ENCODE results near the gene MAST1. TPM values are rescaled to one million over a fixed set of nuclear protein-coding genes. Genes with fewer than 3 reads are reported as not detected.

MAST1 gene
- total RNA-seq, 6 experiments from 2014 or later, result 0.09 to 0.34 (median 0.26) TPM; not detected in 3

GRCh38 chr19:12833418-12833737, 4.9 kb upstream of the MAST1 start:
- peaks cover 39% of the 10 kb centered on the region for H3K27me3 Mint-ChIP-seq (ENCODE audit: insufficient read depth)
- TF ChIP-seq CTCF (IDR thresholded peaks at IDR 0.05), result no peak
- H3K4me3 Mint-ChIP-seq, result peak overlapping the region; percentile 5; the same call in 1 of the 2 replicates
- no peak for DNase-seq
- peaks cover 17% of the 10 kb centered on the region; the same call in 1 of the 2 replicates for H3K4me1 Mint-ChIP-seq (ENCODE audit: low read depth)
- H3K27ac Mint-ChIP-seq, result no peak overlapping the region
- H3K9me3 Mint-ChIP-seq, result no peaks in the 10 kb centered on the region
- no peaks in the 10 kb centered on the region for H3K36me3 Mint-ChIP-seq (ENCODE audit: low read depth)

- no peak overlapping the region for H3K4me3 Mint-ChIP-seq
- H3K27me3 Mint-ChIP-seq (ENCODE audit: insufficient read depth), result peaks cover 42% of the 10 kb centered on the region
- peaks cover 17% of the 10 kb centered on the region; the same call in 1 of the 2 replicates for H3K4me1 Mint-ChIP-seq (ENCODE audit: low read depth)
- no peaks in the 10 kb centered on the region for H3K36me3 Mint-ChIP-seq (ENCODE audit: low read depth)
- H3K27ac Mint-ChIP-seq, result no peak overlapping the region
- no peaks in the 10 kb centered on the region for H3K9me3 Mint-ChIP-seq
- no peak for TF ChIP-seq CTCF (IDR thresholded peaks at IDR 0.05)
- DNase-seq, result no peak
Observed at GRCh38 chr19:12833738-12834565, 4.4 kb upstream of the MAST1 start.

- no peak within 1 kb of the TSS; the same call in 1 of the 2 replicates for H3K4me3 Mint-ChIP-seq
- no peaks in the 10 kb centered on the region for H3K36me3 Mint-ChIP-seq (ENCODE audit: low read depth)
- H3K27ac Mint-ChIP-seq, result no peak within 1 kb of the TSS
- TF ChIP-seq CTCF (IDR thresholded peaks at IDR 0.05), result no peak
- H3K27me3 Mint-ChIP-seq (ENCODE audit: insufficient read depth), result peaks cover 48% of the 10 kb centered on the region
- H3K4me1 Mint-ChIP-seq (ENCODE audit: low read depth), result peaks cover 17% of the 10 kb centered on the region; the same call in 1 of the 2 replicates
- DNase-seq, result no peak
- H3K9me3 Mint-ChIP-seq, result no peaks in the 10 kb centered on the region
Observed at GRCh38 chr19:12834566-12834943, 3.8 kb upstream of the MAST1 start, which contains the start of gene RTBDN. Gene RTBDN (minus strand): TSS chr19:12834579. CDS start chr19:12829979, 4,600 bp downstream.

GRCh38 chr19:12834976-12835757, 3.1 kb upstream of the MAST1 start:
- DNase-seq, result no peak
- Mint-ChIP-seq H3K27me3 (ENCODE audit: insufficient read depth) (peaks cover 48% of the 10 kb centered on the region), H3K4me3 (no peak overlapping the region), H3K27ac (no peak overlapping the region), H3K9me3 (no peaks in the 10 kb centered on the region), H3K4me1 (ENCODE audit: low read depth) (peaks cover 17% of the 10 kb centered on the region; the same call in 1 of the 2 replicates), H3K36me3 (ENCODE audit: low read depth) (no peaks in the 10 kb centered on the region)
- TF ChIP-seq CTCF (IDR thresholded peaks at IDR 0.05), result no peak

- no peak for DNase-seq
- TF ChIP-seq CTCF (IDR thresholded peaks at IDR 0.05), result no peak
- no peaks in the 10 kb centered on the region for H3K36me3 Mint-ChIP-seq (ENCODE audit: low read depth)
- H3K27me3 Mint-ChIP-seq (ENCODE audit: insufficient read depth), result peaks cover 52% of the 10 kb centered on the region
- H3K4me1 Mint-ChIP-seq (ENCODE audit: low read depth), result peaks cover 17% of the 10 kb centered on the region; the same call in 1 of the 2 replicates
- H3K27ac Mint-ChIP-seq, result no peak overlapping the region
- H3K4me3 Mint-ChIP-seq, result no peak overlapping the region
- no peaks in the 10 kb centered on the region for H3K9me3 Mint-ChIP-seq
Observed at GRCh38 chr19:12836529-12836863, 1.8 kb upstream of the MAST1 start.
